ENCODE data around the gene GATAD2A. TPM values are rescaled to one million over a fixed set of nuclear protein-coding genes. Genes with fewer than 3 reads are reported as not detected.

Gene GATAD2A
- total and polyA plus RNA-seq, 2 of the 8 experiments (the other 6 are each of a cell fraction or from before 2014, with no cell fraction given): 38.4 to 205 TPM

GRCh38 chr19:19366434-19367396 is 38.8 kb upstream of the GATAD2A start:
- no peak overlapping the region for H3K27ac ChIP-seq (ENCODE audit: low read depth, low read length)
- H3K27me3 ChIP-seq (replicated peaks in 1 of 4; ENCODE audit: control insufficient read depth in 3 of 4, extremely low read depth in 1 of 4, insufficient read depth in 3 of 4, low read length in 3 of 4): 0 out of 7 replicates have a peak, but pooled peaks cover 0 to 4% (median 0%) of the 10 kb centered on the region in 4 experiments
- DNase-seq (ENCODE audit: low read depth in 1 of 2, low spot score in 2 of 2) (peak; percentile 79 to 85), FAIRE-seq (peak; percentile 39)
- H2AFZ ChIP-seq (ENCODE audit: low read length): peak overlapping the region; percentile 94
- H2BK12ac ChIP-seq (ENCODE audit: low read depth, low read length): peak overlapping the region; percentile 88; the same call in 1 of the 2 replicates
- H3K14ac ChIP-seq (ENCODE audit: insufficient read length): no peak overlapping the region
- no peaks in the 10 kb centered on the region for H4K20me1 ChIP-seq (replicated peaks in 1 of 2; ENCODE audit: control insufficient read depth in 1 of 2, insufficient read depth in 2 of 2, low read length in 2 of 2)
- no peak overlapping the region for H3K56ac ChIP-seq (replicated peaks; ENCODE audit: insufficient read length, low read depth, low read length)
- H3K23me2 ChIP-seq (ENCODE audit: low read depth, low read length): no peaks in the 10 kb centered on the region
- no peak overlapping the region for H3K4me3 ChIP-seq (ENCODE audit: extremely low read depth in 1 of 4, insufficient read depth in 2 of 4, low read depth in 3 of 4, low read length in 4 of 4)
- no peaks in the 10 kb centered on the region for H3K36me3 ChIP-seq (ENCODE audit: control insufficient read depth in 2 of 4, insufficient read depth in 4 of 4, low read length in 3 of 4)
- H4K8ac ChIP-seq (ENCODE audit: extremely low read depth, insufficient read depth, low read length): peak overlapping the region; percentile 46; the same call in 1 of the 2 replicates
- peak overlapping the region in 1 of 4 experiments; percentile 2; a peak in 2 of 7 replicates for H3K9ac ChIP-seq (replicated peaks in 1 of 4; ENCODE audit: extremely low read depth in 1 of 4, low read depth in 3 of 4, low read length in 3 of 4)
- H3K4me2 ChIP-seq (ENCODE audit: insufficient read depth in 1 of 2, low read depth in 2 of 2, low read length in 2 of 2): no peak overlapping the region; a peak in 1 of 4 replicates
- no peaks in the 10 kb centered on the region for H3K79me1 ChIP-seq (ENCODE audit: low read depth, low read length)
- H2BK15ac ChIP-seq (ENCODE audit: low read length): peak overlapping the region; percentile 94
- ChIA-PET CTCF (ENCODE audit: partially characterized antibody) (interaction anchor here (0.6 to 8.7 kb wide), 24 partner anchors 8 to 380 kb away, joined by 3 to 146 read pairs (median 4); partner anchors contain the start of genes NDUFA13 and TSSK6), POLR2A (ENCODE audit: partially characterized antibody) (interaction anchor here (0.8 to 8.3 kb wide), 7 partner anchors 11 to 149 kb away, joined by 3 to 44 read pairs (median 4); partner anchors contain the start of genes GATAD2A and NDUFA13)
- peak overlapping the region; percentile 12 for H4K91ac ChIP-seq (replicated peaks; ENCODE audit: insufficient read length, low read length)
- peak overlapping the region; percentile 87; the same call in 1 of the 2 replicates for H2BK20ac ChIP-seq (ENCODE audit: low read length)
- H2BK120ac ChIP-seq (replicated peaks; ENCODE audit: low read depth, low read length): no peak overlapping the region
- no peaks in the 10 kb centered on the region for H3K79me2 ChIP-seq (ENCODE audit: control insufficient read depth in 1 of 2, insufficient read depth in 2 of 2, low read length in 2 of 2)
- no peak overlapping the region; the same call in 1 of the 2 replicates for H3K18ac ChIP-seq (ENCODE audit: extremely low read depth, low read length)
- H3K9me3 ChIP-seq (ENCODE audit: insufficient read depth in 2 of 2, low read depth in 1 of 2, low read length in 1 of 2): no peaks in the 10 kb centered on the region
- no peak overlapping the region for H2AK5ac ChIP-seq (ENCODE audit: low read depth, low read length)
- H3K4me1 ChIP-seq (replicated peaks in 1 of 4; ENCODE audit: control insufficient read depth in 3 of 4, insufficient read depth in 4 of 4, low read length in 3 of 4): peaks cover 0 to 2% (median 0%) of the 10 kb centered on the region in 4 experiments; a peak in 4 of 7 replicates
- H4K5ac ChIP-seq (ENCODE audit: insufficient read length, low read depth, low read length): no peak overlapping the region
- H2BK5ac ChIP-seq (ENCODE audit: low read depth, low read length): peak overlapping the region; percentile 73; the same call in 1 of the 2 replicates
- no peak overlapping the region for H3K23ac ChIP-seq (ENCODE audit: insufficient read length)
- 58% methylated on average over 17 of the region's 18 CpGs; no CpG with 5 or more reads in 1 of the 2 experiments for WGBS, 2 experiments (ENCODE audit: extremely low coverage in 1 of 2, insufficient coverage in 1 of 2, insufficient read length in 1 of 2, insufficient replicate concordance in 2 of 2, low coverage in 1 of 2, low lambda C conversion rate in 2 of 2, missing lambda C conversion rate in 1 of 2)
- no peak overlapping the region for H3K4ac ChIP-seq (replicated peaks; ENCODE audit: insufficient read length, low read depth, low read length)
- no peak for TF ChIP-seq CBX5 (IDR thresholded peaks at IDR 0.05; ENCODE audit: low read depth, low read length)
- TF ChIP-seq USF2 (IDR thresholded peaks at IDR 0.05; ENCODE audit: low read length): no peak
- no peak for TF ChIP-seq NANOG (IDR thresholded peaks at IDR 0.05; ENCODE audit: insufficient read depth, low read depth, low read length, poor library complexity, severe bottlenecking)
- 0 out of 2 replicates have a peak, but pooled peaks have one; percentile 31 for TF ChIP-seq BACH1 (IDR thresholded peaks at IDR 0.05; ENCODE audit: low read length)
- no peak for TF ChIP-seq ATF2 (IDR thresholded peaks at IDR 0.05; ENCODE audit: low read length)
- TF ChIP-seq EZH2 (IDR thresholded peaks at IDR 0.05; ENCODE audit: low read depth, low read length, severe bottlenecking): no peak

Data from H1 (cell line).